GM13976 (cell line): ENCODE results near the gene PTPRM.

ENCODE experiments used
- DNase-seq: peaks from one replicate; pipeline ENCODE4 v3.0.0; 2012; ENCODE audit warnings: low spot score
- CTCF ChIP-seq: IDR thresholded peaks from 2 replicates; pipeline ENCODE4 v1.5.1; 2012; ENCODE audit warnings: borderline replicate concordance, mild to moderate bottlenecking; ENCODE audit not compliant: insufficient read depth; ENCODE audit errors: extremely low read depth, missing control alignments, control extremely low read depth
- in situ Hi-C: fragments of 300-500 bp; cut with MboI; formaldehyde crosslinking; loops from one replicate; pipeline ENCODE4 v1.12.0; 2022; ENCODE audit warnings: low sequenced_read_pairs, mixed read lengths, inconsistent platforms; ENCODE audit not compliant: unreplicated experiment

The PTPRM gene

DNA sequence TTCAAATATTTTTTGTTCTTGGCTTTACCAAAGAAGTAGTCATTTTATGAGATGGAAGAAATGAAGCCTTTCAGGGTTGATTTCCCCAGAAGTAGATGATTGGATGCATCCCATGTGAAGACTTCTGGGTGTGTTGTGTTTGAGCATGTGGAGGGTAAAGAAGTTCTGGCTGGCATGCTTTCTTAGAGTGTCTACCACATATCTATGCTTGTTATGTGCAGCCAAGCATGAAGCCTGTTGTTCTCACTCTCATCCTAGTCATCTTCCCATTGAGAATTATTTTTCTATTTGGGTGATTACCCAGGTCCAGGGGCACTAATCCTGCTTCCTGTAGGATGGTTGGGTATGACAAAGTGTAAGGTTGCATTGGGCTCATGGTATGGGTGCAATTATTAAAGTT is 472.9 kb downstream of the PTPRM start:
- TF ChIP-seq CTCF, result no peak
- DNase-seq, result no peak
- in situ Hi-C loops, result no loop called here

GRCh38 chr18:8041526-8042111 is 474.5 kb downstream of the PTPRM start:
- no peak for DNase-seq
- TF ChIP-seq CTCF, result no peak
- in situ Hi-C loops, result no loop called here

DNA sequence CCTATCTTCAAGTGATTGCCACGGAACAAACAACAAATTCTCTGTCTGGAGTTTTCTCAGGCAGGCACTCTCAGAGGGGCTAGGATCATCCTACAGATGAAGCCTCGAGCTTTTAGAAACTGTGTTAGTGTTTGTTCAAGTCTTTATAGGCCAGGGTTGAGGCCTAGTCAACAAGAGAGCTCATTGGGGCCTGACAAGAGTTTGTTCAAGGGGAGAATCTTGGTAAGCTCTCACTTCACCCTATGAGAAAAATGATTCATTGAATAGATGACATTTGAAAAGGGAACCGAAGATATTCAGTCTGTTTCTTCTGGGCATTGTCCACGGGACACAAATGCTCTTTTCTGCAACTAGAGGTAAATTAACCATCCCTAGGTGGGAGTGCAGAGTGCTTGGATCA is 476.9 kb downstream of the PTPRM start:
- no peak for TF ChIP-seq CTCF
- in situ Hi-C loops, result no loop called here
- DNase-seq, result no peak

- DNase-seq, result no peak
- no peak for TF ChIP-seq CTCF
- in situ Hi-C loops, result no loop called here
Observed at GRCh38 chr18:8045160-8045883, 478.2 kb downstream of the PTPRM start.

DNA sequence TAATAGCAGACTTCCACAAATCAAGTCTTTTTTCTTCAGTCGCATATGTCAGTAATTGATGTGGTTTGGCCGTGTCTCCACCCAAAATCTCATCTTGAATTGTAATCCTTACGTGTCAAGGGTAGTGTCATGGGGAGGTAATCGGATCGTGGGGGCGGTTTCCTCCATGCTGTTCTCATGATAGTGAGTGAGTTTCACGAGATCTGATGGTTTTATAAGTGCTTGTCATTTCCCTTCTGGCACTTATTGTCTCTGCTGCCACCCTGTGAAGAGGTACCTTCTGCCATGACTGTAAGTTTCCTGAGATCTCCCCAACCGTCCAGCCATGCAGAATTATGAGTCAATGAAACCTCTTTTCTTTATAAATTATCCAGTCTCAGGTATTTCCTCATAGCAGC is 478.8 kb downstream of the PTPRM start:
- in situ Hi-C loops, result no loop called here
- no peak for TF ChIP-seq CTCF
- DNase-seq, result no peak

DNA sequence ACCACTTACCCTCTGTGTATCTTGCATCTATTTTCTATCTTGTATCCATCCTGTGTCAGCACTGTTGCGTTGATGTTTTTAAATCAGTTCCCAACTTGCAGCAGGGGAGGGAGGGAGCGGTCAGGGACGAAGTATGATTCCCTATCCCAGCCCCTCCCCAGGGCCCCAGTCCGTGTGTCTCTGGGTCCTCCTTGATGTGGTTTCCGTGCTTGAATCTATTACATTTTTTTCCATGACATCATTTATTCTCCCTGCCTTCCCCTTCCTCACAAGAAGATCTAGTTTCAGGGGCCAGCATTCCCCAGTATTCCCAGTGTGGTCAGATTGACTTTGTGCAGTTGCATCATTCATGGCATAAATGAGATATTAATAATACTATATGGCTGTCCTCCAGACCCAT is 479.3 kb downstream of the PTPRM start:
- in situ Hi-C loops, result no loop called here
- DNase-seq, result no peak

More for the DNA sequence above, 479.3 kb downstream of the PTPRM start:
- no peak for TF ChIP-seq CTCF
